GM23338 (cell line): ENCODE measurements around the gene MKI67. TPM values are rescaled to one million over a fixed set of nuclear protein-coding genes. Genes with fewer than 3 reads are reported as not detected.

Experiments used
- ATAC-seq: fragments of 200-7000 bp; cut with Tn5 transposase; 3 replicates; pipeline ENCODE4 v1.9.1; 2020
- DNase-seq: peaks from one replicate; pipeline ENCODE4 v3.0.0-alpha.2; 2015; ENCODE audit warnings: low spot score
- H2AFZ ChIP-seq: fragments of 200-600 bp; sonication (generic); 2 replicates; pipeline ENCODE4 v1.8.0; 2016; ENCODE audit warnings: antibody characterized with exemption, mild to moderate bottlenecking, moderate library complexity
- H3F3A ChIP-seq: fragments of 200-600 bp; sonication (generic); replicated peaks from 2 replicates; pipeline ENCODE4 v1.8.0; 2017; ENCODE audit warnings: antibody characterized with exemption, mixed run types, low read depth
- H3K27ac ChIP-seq: fragments of 200-600 bp; sonication (generic); 2 replicates; pipeline ENCODE4 v1.6.1; 2016; ENCODE audit warnings: low read depth
- H3K27me3 ChIP-seq: fragments of 200-600 bp; sonication (generic); 2 replicates; pipeline ENCODE4 v1.8.0; 2016; ENCODE audit warnings: mild to moderate bottlenecking, mixed run types, moderate library complexity; ENCODE audit not compliant: insufficient read depth
- H3K36me3 ChIP-seq: fragments of 200-600 bp; sonication (generic); 2 replicates; pipeline ENCODE4 v1.8.0; 2016; ENCODE audit warnings: mild to moderate bottlenecking; ENCODE audit not compliant: insufficient read depth
- H3K4me1 ChIP-seq: fragments of 200-600 bp; sonication (generic); 2 replicates; pipeline ENCODE4 v1.8.0; 2016; ENCODE audit warnings: mild to moderate bottlenecking, moderate library complexity; ENCODE audit not compliant: insufficient read depth
- H3K4me2 ChIP-seq: fragments of 200-600 bp; sonication (generic); 2 replicates; pipeline ENCODE4 v1.7.1; 2017; ENCODE audit warnings: mixed run types
- H3K4me3 ChIP-seq: fragments of 200-600 bp; sonication (generic); 2 replicates; pipeline ENCODE4 v1.6.1; 2016; ENCODE audit warnings: mixed run types
- H3K79me2 ChIP-seq: fragments of 200-600 bp; sonication (generic); replicated peaks from 2 replicates; pipeline ENCODE4 v1.8.0; 2017; ENCODE audit warnings: mild to moderate bottlenecking; ENCODE audit not compliant: insufficient read depth
- H3K9me2 ChIP-seq: fragments of 200-600 bp; sonication (generic); 2 replicates; pipeline ENCODE4 v1.8.0; 2017; ENCODE audit not compliant: insufficient read depth
- H4K20me1 ChIP-seq: fragments of 200-600 bp; sonication (generic); replicated peaks from 2 replicates; pipeline ENCODE4 v1.8.0; 2017; ENCODE audit warnings: mild to moderate bottlenecking; ENCODE audit not compliant: insufficient read depth
- H3K27ac Mint-ChIP-seq: 2 replicates; pipeline ENCODE4 v1.8.0; 2020; ENCODE audit warnings: inconsistent platforms, mild to moderate bottlenecking, moderate library complexity, mixed read lengths
- H3K27me3 Mint-ChIP-seq: 3 replicates; pipeline ENCODE4 v1.8.0; 2022; ENCODE audit warnings: low read depth, mild to moderate bottlenecking, moderate library complexity, mixed read lengths, inconsistent platforms; ENCODE audit not compliant: insufficient read depth, poor library complexity
- H3K36me3 Mint-ChIP-seq: 3 replicates; pipeline ENCODE4 v1.8.0; 2021; ENCODE audit warnings: low read depth, mild to moderate bottlenecking, inconsistent platforms, moderate library complexity, mixed read lengths
- H3K4me1 Mint-ChIP-seq: 3 replicates; pipeline ENCODE4 v1.8.0; 2020; ENCODE audit warnings: mild to moderate bottlenecking, inconsistent platforms, mixed read lengths
- H3K4me3 Mint-ChIP-seq: 3 replicates; pipeline ENCODE4 v1.8.0; 2021; ENCODE audit warnings: moderate library complexity, mild to moderate bottlenecking, inconsistent platforms, mixed read lengths
- H3K9me3 Mint-ChIP-seq: 3 replicates; pipeline ENCODE4 v1.8.0; 2020; ENCODE audit warnings: moderate library complexity, mild to moderate bottlenecking, inconsistent platforms, mixed read lengths
- JUNB ChIP-seq: IDR thresholded peaks from one replicate; pipeline ENCODE4 v1.6.1; 2016; ENCODE audit warnings: antibody characterized with exemption; ENCODE audit not compliant: unreplicated experiment
- NANOG ChIP-seq: IDR thresholded peaks from 2 replicates; pipeline ENCODE4 v1.6.1; 2016; ENCODE audit warnings: antibody characterized with exemption, borderline replicate concordance
- POLR2AphosphoS5 ChIP-seq: IDR thresholded peaks from 2 replicates; pipeline ENCODE4 v1.6.1; 2016; ENCODE audit warnings: antibody characterized with exemption, low read depth
- polyA plus RNA-seq: library from polyadenylated mRNA; unstranded; fragments of >200 nt; fragmentation: Nextera tagmentation; extraction: Ambion mirVana; gene quantifications from 2 replicates; pipeline ENCODE4 v1.2.1, GENCODE V29; 2016
- total RNA-seq: library from RNA; depleted of rRNA; stranded (reverse); fragments of >200 nt; shearing (Covaris generic); gene quantifications from 2 replicates; pipeline ENCODE4 v1.2.3, GENCODE V29; 2014
- TF ChIP-seq, protein P1 (sequence below): fragments of 250-450 bp; sonication (Bioruptor Pico); IDR thresholded peaks from 2 replicates; pipeline ENCODE4 v1.5.0; 2020; ENCODE audit warnings: mild to moderate bottlenecking, moderate library complexity
- TF ChIP-seq, protein P2 (sequence below): IDR thresholded peaks from 2 replicates; pipeline ENCODE4 v1.6.1; 2016; ENCODE audit warnings: antibody characterized with exemption

MKI67 gene
- total and polyA plus RNA-seq, 2 experiments from 2014 or later: 58.0 to 103 TPM

DNA sequence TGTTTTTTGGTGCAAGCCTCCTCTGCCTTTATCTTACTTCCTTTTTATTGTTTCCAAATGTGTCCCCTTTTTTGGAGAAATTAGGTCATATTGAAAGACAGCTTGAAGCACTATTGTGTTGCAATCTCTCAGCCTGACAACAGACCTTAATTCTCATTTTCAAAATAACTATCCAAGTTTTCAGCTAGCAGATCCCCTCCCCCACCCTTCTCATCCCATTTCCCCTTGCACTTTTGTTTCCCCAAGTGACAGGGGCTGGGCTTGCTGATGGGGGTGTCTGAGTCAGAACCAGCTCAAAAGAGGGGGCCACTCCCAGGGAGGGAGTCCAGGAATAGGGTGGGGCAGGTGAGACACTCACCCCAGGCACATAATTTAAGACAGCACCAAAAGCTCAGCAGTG, 75.3 kb downstream of the MKI67 start:
- Mint-ChIP-seq H3K27ac (no peak overlapping the region), H3K36me3 (no peaks in the 10 kb centered on the region), H3K9me3 (no peaks in the 10 kb centered on the region), H3K4me1 (peaks cover 10% of the 10 kb centered on the region), H3K4me3 (no peak overlapping the region), H3K27me3 (peaks cover 7% of the 10 kb centered on the region)
- 0 out of 2 replicates have a peak, but pooled peaks cover 3% of the 10 kb centered on the region for H3F3A ChIP-seq
- no peaks in the 10 kb centered on the region for H3K27me3 ChIP-seq
- no peaks in the 10 kb centered on the region for H3K4me1 ChIP-seq
- no peak overlapping the region for H3K4me3 ChIP-seq
- no peak overlapping the region for H3K27ac ChIP-seq
- H2AFZ ChIP-seq: no peak overlapping the region
- no peak for DNase-seq
- H4K20me1 ChIP-seq: no peaks in the 10 kb centered on the region
- H3K9me2 ChIP-seq: no peaks in the 10 kb centered on the region
- H3K79me2 ChIP-seq: no peaks in the 10 kb centered on the region
- no peak for ATAC-seq
- no peak overlapping the region for H3K4me2 ChIP-seq
- TF ChIP-seq JUNB (no peak), NANOG (no peak)
- no peaks in the 10 kb centered on the region for H3K36me3 ChIP-seq

DNA sequence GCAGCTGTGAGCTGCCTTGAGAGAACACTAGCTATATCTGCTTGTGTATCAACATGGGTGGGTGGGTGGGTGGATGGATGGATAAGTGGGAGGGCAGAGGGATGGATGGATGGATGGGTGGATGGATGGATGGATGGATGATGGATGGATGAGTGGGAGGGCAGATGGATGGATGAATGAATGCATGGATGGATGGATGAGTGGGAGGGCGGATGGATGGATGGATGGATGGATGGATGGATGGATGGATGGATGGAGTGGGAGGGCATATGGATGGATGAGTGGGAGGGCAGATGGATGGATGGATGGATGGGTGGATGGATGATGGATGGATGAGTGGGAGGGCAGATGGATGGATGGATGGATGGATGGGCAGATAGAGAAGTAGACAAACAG, 76.1 kb downstream of the MKI67 start:
- H3K36me3 Mint-ChIP-seq: no peaks in the 10 kb centered on the region
- no peaks in the 10 kb centered on the region for H3K79me2 ChIP-seq

DNA sequence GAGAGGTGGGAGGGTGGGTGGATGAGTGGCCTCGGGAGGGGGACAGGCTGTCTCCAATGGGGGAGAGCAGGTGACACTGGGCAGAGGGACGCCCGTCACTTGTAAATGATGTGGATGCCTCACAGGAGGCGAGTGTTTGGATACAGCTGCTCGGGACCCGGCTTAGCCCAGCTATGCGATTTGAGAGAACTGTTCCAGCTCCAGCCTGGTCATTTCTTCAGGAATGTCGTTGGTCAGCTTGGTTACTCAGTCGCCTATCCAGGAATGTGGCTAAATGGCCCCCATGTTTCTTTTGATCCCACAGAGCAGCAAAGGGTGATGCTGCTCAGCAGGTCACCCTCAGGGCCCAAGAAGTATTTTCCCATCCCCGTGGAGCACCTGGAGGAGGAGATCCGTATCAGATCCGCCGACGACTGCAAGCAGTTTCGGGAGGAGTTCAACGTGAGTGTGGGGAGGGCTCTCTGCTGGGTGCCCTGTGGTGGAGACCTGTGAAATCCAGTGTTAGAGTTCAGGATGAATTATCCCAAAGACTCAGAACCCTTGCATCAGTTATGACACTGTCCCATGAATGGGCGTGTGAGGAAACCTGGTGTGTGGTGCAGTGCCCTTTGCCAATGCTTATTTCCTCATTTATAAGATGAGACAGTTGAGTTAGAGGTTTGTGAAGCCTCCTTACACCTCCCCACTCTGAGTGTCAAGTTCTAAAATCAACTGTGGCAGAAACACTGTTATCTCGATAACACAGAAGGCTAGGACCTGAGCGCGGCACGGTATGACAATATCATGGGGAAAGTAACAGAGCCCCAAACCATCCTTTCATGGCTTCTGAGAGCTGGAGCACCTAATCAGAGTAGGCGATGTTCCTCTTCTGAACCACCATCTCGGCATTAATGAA, 76.8 kb downstream of the MKI67 start:
- Histone ChIP-seq H3K27me3 (no peaks in the 10 kb centered on the region), H3K4me3 (no peak overlapping the region), H3K4me2 (no peak overlapping the region), H3K4me1 (no peaks in the 10 kb centered on the region), H3F3A (0 out of 2 replicates have a peak, but pooled peaks cover 3% of the 10 kb centered on the region), H3K36me3 (no peaks in the 10 kb centered on the region), H2AFZ (no peak overlapping the region), H4K20me1 (no peaks in the 10 kb centered on the region), H3K79me2 (no peaks in the 10 kb centered on the region), H3K9me2 (no peaks in the 10 kb centered on the region), H3K27ac (no peak overlapping the region)
- H3K4me3 Mint-ChIP-seq: no peak overlapping the region
- no peak for DNase-seq
- H3K36me3 Mint-ChIP-seq: no peaks in the 10 kb centered on the region
- no peak overlapping the region for H3K27ac Mint-ChIP-seq
- H3K9me3 Mint-ChIP-seq: no peaks in the 10 kb centered on the region
- peaks cover 4% of the 10 kb centered on the region for H3K27me3 Mint-ChIP-seq
- H3K4me1 Mint-ChIP-seq: peaks cover 10% of the 10 kb centered on the region
- no peak for ATAC-seq
- TF ChIP-seq, protein P1, sequence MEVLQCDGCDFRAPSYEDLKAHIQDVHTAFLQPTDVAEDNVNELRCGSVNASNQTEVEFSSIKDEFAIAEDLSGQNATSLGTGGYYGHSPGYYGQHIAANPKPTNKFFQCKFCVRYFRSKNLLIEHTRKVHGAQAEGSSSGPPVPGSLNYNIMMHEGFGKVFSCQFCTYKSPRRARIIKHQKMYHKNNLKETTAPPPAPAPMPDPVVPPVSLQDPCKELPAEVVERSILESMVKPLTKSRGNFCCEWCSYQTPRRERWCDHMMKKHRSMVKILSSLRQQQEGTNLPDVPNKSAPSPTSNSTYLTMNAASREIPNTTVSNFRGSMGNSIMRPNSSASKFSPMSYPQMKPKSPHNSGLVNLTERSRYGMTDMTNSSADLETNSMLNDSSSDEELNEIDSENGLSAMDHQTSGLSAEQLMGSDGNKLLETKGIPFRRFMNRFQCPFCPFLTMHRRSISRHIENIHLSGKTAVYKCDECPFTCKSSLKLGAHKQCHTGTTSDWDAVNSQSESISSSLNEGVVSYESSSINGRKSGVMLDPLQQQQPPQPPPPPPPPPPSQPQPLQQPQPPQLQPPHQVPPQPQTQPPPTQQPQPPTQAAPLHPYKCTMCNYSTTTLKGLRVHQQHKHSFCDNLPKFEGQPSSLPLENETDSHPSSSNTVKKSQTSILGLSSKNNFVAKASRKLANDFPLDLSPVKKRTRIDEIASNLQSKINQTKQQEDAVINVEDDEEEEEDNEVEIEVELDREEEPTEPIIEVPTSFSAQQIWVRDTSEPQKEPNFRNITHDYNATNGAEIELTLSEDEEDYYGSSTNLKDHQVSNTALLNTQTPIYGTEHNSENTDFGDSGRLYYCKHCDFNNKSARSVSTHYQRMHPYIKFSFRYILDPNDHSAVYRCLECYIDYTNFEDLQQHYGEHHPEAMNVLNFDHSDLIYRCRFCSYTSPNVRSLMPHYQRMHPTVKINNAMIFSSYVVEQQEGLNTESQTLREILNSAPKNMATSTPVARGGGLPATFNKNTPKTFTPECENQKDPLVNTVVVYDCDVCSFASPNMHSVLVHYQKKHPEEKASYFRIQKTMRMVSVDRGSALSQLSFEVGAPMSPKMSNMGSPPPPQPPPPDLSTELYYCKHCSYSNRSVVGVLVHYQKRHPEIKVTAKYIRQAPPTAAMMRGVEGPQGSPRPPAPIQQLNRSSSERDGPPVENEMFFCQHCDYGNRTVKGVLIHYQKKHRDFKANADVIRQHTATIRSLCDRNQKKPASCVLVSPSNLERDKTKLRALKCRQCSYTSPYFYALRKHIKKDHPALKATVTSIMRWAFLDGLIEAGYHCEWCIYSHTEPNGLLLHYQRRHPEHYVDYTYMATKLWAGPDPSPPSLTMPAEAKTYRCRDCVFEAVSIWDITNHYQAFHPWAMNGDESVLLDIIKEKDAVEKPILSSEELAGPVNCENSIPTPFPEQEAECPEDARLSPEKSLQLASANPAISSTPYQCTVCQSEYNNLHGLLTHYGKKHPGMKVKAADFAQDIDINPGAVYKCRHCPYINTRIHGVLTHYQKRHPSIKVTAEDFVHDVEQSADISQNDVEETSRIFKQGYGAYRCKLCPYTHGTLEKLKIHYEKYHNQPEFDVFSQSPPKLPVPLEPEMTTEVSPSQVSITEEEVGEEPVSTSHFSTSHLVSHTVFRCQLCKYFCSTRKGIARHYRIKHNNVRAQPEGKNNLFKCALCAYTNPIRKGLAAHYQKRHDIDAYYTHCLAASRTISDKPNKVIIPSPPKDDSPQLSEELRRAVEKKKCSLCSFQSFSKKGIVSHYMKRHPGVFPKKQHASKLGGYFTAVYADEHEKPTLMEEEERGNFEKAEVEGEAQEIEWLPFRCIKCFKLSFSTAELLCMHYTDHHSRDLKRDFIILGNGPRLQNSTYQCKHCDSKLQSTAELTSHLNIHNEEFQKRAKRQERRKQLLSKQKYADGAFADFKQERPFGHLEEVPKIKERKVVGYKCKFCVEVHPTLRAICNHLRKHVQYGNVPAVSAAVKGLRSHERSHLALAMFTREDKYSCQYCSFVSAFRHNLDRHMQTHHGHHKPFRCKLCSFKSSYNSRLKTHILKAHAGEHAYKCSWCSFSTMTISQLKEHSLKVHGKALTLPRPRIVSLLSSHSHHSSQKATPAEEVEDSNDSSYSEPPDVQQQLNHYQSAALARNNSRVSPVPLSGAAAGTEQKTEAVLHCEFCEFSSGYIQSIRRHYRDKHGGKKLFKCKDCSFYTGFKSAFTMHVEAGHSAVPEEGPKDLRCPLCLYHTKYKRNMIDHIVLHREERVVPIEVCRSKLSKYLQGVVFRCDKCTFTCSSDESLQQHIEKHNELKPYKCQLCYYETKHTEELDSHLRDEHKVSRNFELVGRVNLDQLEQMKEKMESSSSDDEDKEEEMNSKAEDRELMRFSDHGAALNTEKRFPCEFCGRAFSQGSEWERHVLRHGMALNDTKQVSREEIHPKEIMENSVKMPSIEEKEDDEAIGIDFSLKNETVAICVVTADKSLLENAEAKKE (CRISPR knock-in tag): no peak
- no peak for TF ChIP-seq JUNB
- TF ChIP-seq POLR2AphosphoS5: no peak

More for the DNA sequence above, 76.1 kb downstream of the MKI67 start:
- no peaks in the 10 kb centered on the region for H4K20me1 ChIP-seq
- Mint-ChIP-seq H3K27me3 (peaks cover 4% of the 10 kb centered on the region), H3K27ac (no peak overlapping the region), H3K4me3 (no peak overlapping the region), H3K9me3 (no peaks in the 10 kb centered on the region), H3K4me1 (peaks cover 10% of the 10 kb centered on the region)
- no peak overlapping the region for H3K4me2 ChIP-seq
- 0 out of 2 replicates have a peak, but pooled peaks cover 3% of the 10 kb centered on the region for H3F3A ChIP-seq
- TF ChIP-seq, protein P2, sequence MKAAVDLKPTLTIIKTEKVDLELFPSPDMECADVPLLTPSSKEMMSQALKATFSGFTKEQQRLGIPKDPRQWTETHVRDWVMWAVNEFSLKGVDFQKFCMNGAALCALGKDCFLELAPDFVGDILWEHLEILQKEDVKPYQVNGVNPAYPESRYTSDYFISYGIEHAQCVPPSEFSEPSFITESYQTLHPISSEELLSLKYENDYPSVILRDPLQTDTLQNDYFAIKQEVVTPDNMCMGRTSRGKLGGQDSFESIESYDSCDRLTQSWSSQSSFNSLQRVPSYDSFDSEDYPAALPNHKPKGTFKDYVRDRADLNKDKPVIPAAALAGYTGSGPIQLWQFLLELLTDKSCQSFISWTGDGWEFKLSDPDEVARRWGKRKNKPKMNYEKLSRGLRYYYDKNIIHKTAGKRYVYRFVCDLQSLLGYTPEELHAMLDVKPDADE: no peak
- no peak overlapping the region for H3K4me3 ChIP-seq
- no peaks in the 10 kb centered on the region for H3K9me2 ChIP-seq
- no peak for DNase-seq
- no peak overlapping the region for H3K27ac ChIP-seq
- ATAC-seq: no peak
- no peak overlapping the region for H2AFZ ChIP-seq
- H3K4me1 ChIP-seq: no peaks in the 10 kb centered on the region
- H3K27me3 ChIP-seq: no peaks in the 10 kb centered on the region
- H3K36me3 ChIP-seq: no peaks in the 10 kb centered on the region
